DND-41 (cell line): ENCODE measurements around the gene HJV.

ENCODE experiments used
- CTCF ChIP-seq: IDR thresholded peaks from 2 replicates; pipeline ENCODE4 v1.5.1; 2012; ENCODE audit warnings: borderline replicate concordance, low read length, moderate library complexity, mild to moderate bottlenecking; ENCODE audit not compliant: poor library complexity, severe bottlenecking; ENCODE audit errors: extremely low read depth
- EZH2 ChIP-seq: IDR thresholded peaks from 3 replicates; pipeline ENCODE4 v1.6.1; 2012; ENCODE audit warnings: borderline replicate concordance, low read depth, mild to moderate bottlenecking, moderate library complexity, low read length, inconsistent platforms; ENCODE audit not compliant: severe bottlenecking

- no peak for TF ChIP-seq CTCF
- no peak for TF ChIP-seq EZH2
Measured at GRCh38 chr1:146013559-146013922, 8.0 kb downstream of the HJV start.
